Activated CD4-positive, alpha-beta memory T cell treated with anti-CD3 and anti-CD28 coated beads, Interleukin-2, amount 10 ng/mL, durations not matched to agents 7 days and 5 days (primary cell): ENCODE measurements around the gene GRIA1. TPM values are rescaled to one million over a fixed set of nuclear protein-coding genes. Genes with fewer than 3 reads are reported as not detected.

ENCODE experiments used
- CTCF ChIA-PET: fragments of 350-600 bp; sonication (Branson Sonifier 250); formaldehyde crosslinking; loops from one replicate; lab custom pipeline; 2021; ENCODE audit warnings: antibody characterized with exemption, inconsistent platforms; lab: Charles Lee
- POLR2A ChIA-PET: fragments of 350-600 bp; sonication (Branson Sonifier 250); formaldehyde crosslinking; loops from one replicate; lab custom pipeline; 2021; ENCODE audit warnings: antibody characterized with exemption; lab: Charles Lee
- DNase-seq: peaks from one replicate; pipeline ENCODE4 v3.0.0-alpha.2; 2020
- H3K27ac Mint-ChIP-seq: one replicate; pipeline ENCODE4 v1.8.0; 2021; ENCODE audit warnings: mild to moderate bottlenecking, mixed read lengths
- H3K27me3 Mint-ChIP-seq: one replicate; pipeline ENCODE4 v1.8.0; 2021; ENCODE audit warnings: mixed read lengths
- H3K36me3 Mint-ChIP-seq: one replicate; pipeline ENCODE4 v1.8.0; 2021; ENCODE audit warnings: low read depth, mixed read lengths
- H3K4me1 Mint-ChIP-seq: one replicate; pipeline ENCODE4 v1.8.0; 2021; ENCODE audit warnings: mixed read lengths
- H3K4me3 Mint-ChIP-seq: one replicate; pipeline ENCODE4 v1.8.0; 2021; ENCODE audit warnings: mild to moderate bottlenecking, mixed read lengths
- H3K9me3 Mint-ChIP-seq: one replicate; pipeline ENCODE4 v1.8.0; 2021; ENCODE audit warnings: mixed read lengths
- total RNA-seq, 2 experiments: library from RNA; stranded (reverse); gene quantifications; one replicate each; pipeline ENCODE4 v1.2.3, GENCODE V29; 2021

The GRIA1 gene
- total RNA-seq, 2 experiments from 2014 or later = not detected

- Mint-ChIP-seq H3K9me3 (peaks cover under 1% of the 10 kb centered on the region), H3K36me3 (no peaks in the 10 kb centered on the region), H3K4me1 (no peaks in the 10 kb centered on the region), H3K27me3 (no peaks in the 10 kb centered on the region), H3K4me3 (no peak overlapping the region), H3K27ac (no peak overlapping the region)
- POLR2A ChIA-PET = no interaction called here
- no peak for DNase-seq
- CTCF ChIA-PET = no interaction called here
These were observed 82.1 kb downstream of the GRIA1 start for GRCh38 chr5:153572411-153573145.

- no peaks in the 10 kb centered on the region for H3K36me3 Mint-ChIP-seq
- CTCF ChIA-PET = no interaction called here
These were observed 83.0 kb downstream of the GRIA1 start for GRCh38 chr5:153573326-153574033.

GRCh38 chr5:153584126-153584959 lies 93.9 kb downstream of the GRIA1 start:
- H3K36me3 Mint-ChIP-seq = no peaks in the 10 kb centered on the region
- no peaks in the 10 kb centered on the region for H3K27me3 Mint-ChIP-seq
- H3K4me3 Mint-ChIP-seq = no peak overlapping the region
- H3K4me1 Mint-ChIP-seq = no peaks in the 10 kb centered on the region
- no peaks in the 10 kb centered on the region for H3K9me3 Mint-ChIP-seq
- CTCF ChIA-PET = no interaction called here
- POLR2A ChIA-PET = no interaction called here
- no peak for DNase-seq
- H3K27ac Mint-ChIP-seq = no peak overlapping the region

More at GRCh38 chr5:153573326-153574033, 83.0 kb downstream of the GRIA1 start:
- Mint-ChIP-seq H3K27ac (no peak overlapping the region), H3K4me1 (no peaks in the 10 kb centered on the region), H3K4me3 (no peak overlapping the region), H3K27me3 (no peaks in the 10 kb centered on the region), H3K9me3 (peaks cover 1% of the 10 kb centered on the region)
- no peak for DNase-seq
- POLR2A ChIA-PET = no interaction called here

GRCh38 chr5:153584960-153585359 lies 94.5 kb downstream of the GRIA1 start:
- no peak for DNase-seq
- no peaks in the 10 kb centered on the region for H3K9me3 Mint-ChIP-seq
- no peak overlapping the region for H3K4me3 Mint-ChIP-seq
- ChIA-PET CTCF (no interaction called here), POLR2A (no interaction called here)
- no peaks in the 10 kb centered on the region for H3K36me3 Mint-ChIP-seq
- no peak overlapping the region for H3K27ac Mint-ChIP-seq
- no peaks in the 10 kb centered on the region for H3K27me3 Mint-ChIP-seq
- no peaks in the 10 kb centered on the region for H3K4me1 Mint-ChIP-seq

- no peak overlapping the region for H3K4me3 Mint-ChIP-seq
- H3K36me3 Mint-ChIP-seq = no peaks in the 10 kb centered on the region
- no peak for DNase-seq
- H3K4me1 Mint-ChIP-seq = no peaks in the 10 kb centered on the region
- H3K27ac Mint-ChIP-seq = no peak overlapping the region
- ChIA-PET POLR2A (no interaction called here), CTCF (no interaction called here)
- no peaks in the 10 kb centered on the region for H3K27me3 Mint-ChIP-seq
- no peaks in the 10 kb centered on the region for H3K9me3 Mint-ChIP-seq
These were observed 95.3 kb downstream of the GRIA1 start for GRCh38 chr5:153585622-153586277.

GRCh38 chr5:153592081-153592480 lies 101.6 kb downstream of the GRIA1 start:
- H3K9me3 Mint-ChIP-seq = no peaks in the 10 kb centered on the region
- H3K27me3 Mint-ChIP-seq = no peaks in the 10 kb centered on the region
- no peak overlapping the region for H3K27ac Mint-ChIP-seq
- POLR2A ChIA-PET = no interaction called here
- no peaks in the 10 kb centered on the region for H3K36me3 Mint-ChIP-seq
- no peak overlapping the region for H3K4me3 Mint-ChIP-seq
- DNase-seq = no peak
- no peaks in the 10 kb centered on the region for H3K4me1 Mint-ChIP-seq
- CTCF ChIA-PET = no interaction called here

- no peak overlapping the region for H3K27ac Mint-ChIP-seq
- H3K9me3 Mint-ChIP-seq = peaks cover 2% of the 10 kb centered on the region
- no peak for DNase-seq
- H3K36me3 Mint-ChIP-seq = no peaks in the 10 kb centered on the region
- no peaks in the 10 kb centered on the region for H3K4me1 Mint-ChIP-seq
- ChIA-PET CTCF (no interaction called here), POLR2A (no interaction called here)
- no peak overlapping the region for H3K4me3 Mint-ChIP-seq
- H3K27me3 Mint-ChIP-seq = no peaks in the 10 kb centered on the region
These were observed 104.3 kb downstream of the GRIA1 start for GRCh38 chr5:153594785-153595184.

GRCh38 chr5:153598099-153598498 lies 107.6 kb downstream of the GRIA1 start:
- Mint-ChIP-seq H3K9me3 (peaks cover 2% of the 10 kb centered on the region), H3K4me1 (no peaks in the 10 kb centered on the region), H3K36me3 (no peaks in the 10 kb centered on the region), H3K4me3 (no peak overlapping the region), H3K27ac (no peak overlapping the region), H3K27me3 (no peaks in the 10 kb centered on the region)
- CTCF ChIA-PET = no interaction called here
- no peak for DNase-seq
- POLR2A ChIA-PET = no interaction called here

GRCh38 chr5:153601377-153601776 lies 110.9 kb downstream of the GRIA1 start:
- H3K27ac Mint-ChIP-seq = no peak overlapping the region
- no peak overlapping the region for H3K4me3 Mint-ChIP-seq
- CTCF ChIA-PET = no interaction called here
- H3K36me3 Mint-ChIP-seq = no peaks in the 10 kb centered on the region
- H3K4me1 Mint-ChIP-seq = no peaks in the 10 kb centered on the region
- no peak for DNase-seq
- H3K27me3 Mint-ChIP-seq = no peaks in the 10 kb centered on the region
- POLR2A ChIA-PET = no interaction called here
- peaks cover 2% of the 10 kb centered on the region for H3K9me3 Mint-ChIP-seq

- no peak for DNase-seq
- H3K27me3 Mint-ChIP-seq = no peaks in the 10 kb centered on the region
- CTCF ChIA-PET = no interaction called here
These were observed 114.9 kb downstream of the GRIA1 start for GRCh38 chr5:153605386-153605785.

GRCh38 chr5:153610009-153610408 lies 119.5 kb downstream of the GRIA1 start:
- no peaks in the 10 kb centered on the region for H3K9me3 Mint-ChIP-seq
- POLR2A ChIA-PET = no interaction called here
- CTCF ChIA-PET = no interaction called here
- no peak overlapping the region for H3K27ac Mint-ChIP-seq
- H3K4me3 Mint-ChIP-seq = no peak overlapping the region
- H3K36me3 Mint-ChIP-seq = no peaks in the 10 kb centered on the region
- DNase-seq = no peak
- H3K4me1 Mint-ChIP-seq = no peaks in the 10 kb centered on the region
- H3K27me3 Mint-ChIP-seq = no peaks in the 10 kb centered on the region

More at GRCh38 chr5:153605386-153605785, 114.9 kb downstream of the GRIA1 start:
- Mint-ChIP-seq H3K9me3 (no peaks in the 10 kb centered on the region), H3K4me3 (no peak overlapping the region), H3K36me3 (no peaks in the 10 kb centered on the region), H3K27ac (no peak overlapping the region), H3K4me1 (no peaks in the 10 kb centered on the region)
- POLR2A ChIA-PET = no interaction called here

GRCh38 chr5:153610811-153611210 lies 120.3 kb downstream of the GRIA1 start:
- Mint-ChIP-seq H3K4me3 (no peak overlapping the region), H3K36me3 (no peaks in the 10 kb centered on the region), H3K4me1 (no peaks in the 10 kb centered on the region), H3K9me3 (no peaks in the 10 kb centered on the region), H3K27me3 (no peaks in the 10 kb centered on the region), H3K27ac (no peak overlapping the region)
- ChIA-PET POLR2A (no interaction called here), CTCF (no interaction called here)
- DNase-seq = no peak

GRCh38 chr5:153613144-153613543 lies 122.7 kb downstream of the GRIA1 start:
- H3K27me3 Mint-ChIP-seq = no peaks in the 10 kb centered on the region
- H3K4me3 Mint-ChIP-seq = no peak overlapping the region
- POLR2A ChIA-PET = no interaction called here
- no peak overlapping the region for H3K27ac Mint-ChIP-seq
- no peaks in the 10 kb centered on the region for H3K4me1 Mint-ChIP-seq
- no peak for DNase-seq
- no peaks in the 10 kb centered on the region for H3K9me3 Mint-ChIP-seq
- no peaks in the 10 kb centered on the region for H3K36me3 Mint-ChIP-seq
- CTCF ChIA-PET = no interaction called here
